Keratinocyte (primary cell): ENCODE data around the gene DLK2.

ENCODE experiments used
- CTCF ChIP-seq, 3 experiments: IDR thresholded peaks in 1 of 3; conservative IDR thresholded peaks in 1 of 3; optimal IDR thresholded peaks in 1 of 3; 2 replicates in 2 of 3; 3 replicates in 1 of 3; pipeline versions ENCODE3 to v1.5.1; 2011; ENCODE audit warnings: low read length in 3 of 3, mild to moderate bottlenecking in 3 of 3, moderate library complexity in 2 of 3, control low read depth in 1 of 3, inconsistent platforms in 1 of 3; ENCODE audit not compliant: insufficient read depth in 2 of 3; ENCODE audit errors: extremely low read depth in 1 of 3
- EZH2 ChIP-seq: IDR thresholded peaks from one replicate; pipeline ENCODE4 v1.6.1; 2012; ENCODE audit warnings: inconsistent platforms, mild to moderate bottlenecking, low read length, moderate library complexity

- peak in 1 of 3 experiments; percentile 19 for TF ChIP-seq CTCF (optimal IDR thresholded peaks at IDR 0.05 in 1 of 3, IDR thresholded peaks at IDR 0.05 in 1 of 3, conservative IDR thresholded peaks at IDR 0.05 in 1 of 3; ENCODE audit: extremely low read depth in 1 of 3, insufficient read depth in 2 of 3, low read length in 3 of 3)
- TF ChIP-seq EZH2, result no peak
These were observed 2.3 kb upstream of the DLK2 start for GRCh38 chr6:43457643-43458042.
